Measurements from ENCODE around the gene SERPINA10. TPM values are rescaled to one million over a fixed set of nuclear protein-coding genes. Genes with fewer than 3 reads are reported as not detected.
"Not testable (repeated sequence)": the region's sequence is repeated elsewhere in the genome, so short reads cannot be mapped to it uniquely, and the experiment has no call there.

SERPINA10 gene
- total RNA-seq, 1 experiment from 2014 or later = not detected

GRCh38 chr14:94285158-94285557 is 7.9 kb downstream of the SERPINA10 start:
- DNase-seq (ENCODE audit: low spot score) = no peak

DNA sequence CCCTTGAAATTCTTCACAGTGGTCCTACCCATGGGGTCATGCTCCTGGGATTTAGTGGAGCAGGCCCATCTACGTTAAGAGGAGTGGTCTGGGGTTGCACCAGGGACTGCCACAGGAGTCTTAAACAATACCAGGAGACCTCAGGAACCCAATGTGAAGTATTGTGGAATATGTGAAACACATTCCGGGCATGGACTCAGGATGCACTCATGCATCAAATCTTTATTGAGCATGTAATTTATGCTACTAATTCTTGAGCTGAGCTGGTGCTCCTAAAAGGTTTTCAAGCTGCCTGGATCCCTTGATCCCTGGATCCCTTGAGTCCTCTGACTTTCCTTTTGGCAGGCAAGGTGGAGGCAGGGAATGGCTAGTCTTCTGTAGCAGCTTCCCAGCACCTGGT is 8.8 kb downstream of the SERPINA10 start:
- no peak for DNase-seq (ENCODE audit: low spot score)

GRCh38 chr14:94282991-94283723 is 9.9 kb downstream of the SERPINA10 start:
- DNase-seq (ENCODE audit: low spot score) = no peak

- DNase-seq (ENCODE audit: low spot score) = no peak
Measured at GRCh38 chr14:94278731-94279130, 14.3 kb downstream of the SERPINA10 start.

DNA sequence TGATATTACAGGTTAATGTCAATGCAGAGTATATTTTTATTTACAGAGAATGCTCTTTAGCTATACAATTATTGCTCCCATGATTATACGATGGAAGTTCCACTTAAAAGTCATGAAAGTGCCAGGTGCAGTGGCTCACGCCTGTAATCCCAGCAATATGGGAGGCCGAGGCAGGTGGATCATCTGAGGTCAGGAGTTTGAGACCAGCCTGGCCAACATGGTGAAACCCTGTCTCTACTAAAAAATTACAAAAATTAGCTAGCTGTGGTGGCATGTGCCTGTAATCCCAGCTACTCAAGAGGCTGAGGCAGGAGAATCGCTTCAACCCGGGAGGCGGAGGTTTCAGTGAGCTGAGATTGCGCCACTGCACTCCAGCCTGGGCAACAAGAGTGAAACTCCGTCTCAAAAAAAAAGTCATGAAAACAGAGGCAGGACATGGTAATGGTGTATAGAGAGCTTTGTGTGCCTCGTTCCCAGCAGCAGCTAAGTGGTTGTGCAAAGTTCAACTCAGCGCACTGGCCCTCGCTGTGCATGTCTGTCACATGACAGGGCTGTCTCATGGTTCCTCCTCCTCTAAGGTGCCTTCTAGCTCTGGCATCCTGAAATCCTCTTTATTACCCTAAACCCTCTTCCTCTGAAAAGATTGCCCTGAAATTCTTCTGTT is 16.0 kb downstream of the SERPINA10 start:
- DNase-seq (ENCODE audit: low spot score) = not testable (repeated sequence)

DNA sequence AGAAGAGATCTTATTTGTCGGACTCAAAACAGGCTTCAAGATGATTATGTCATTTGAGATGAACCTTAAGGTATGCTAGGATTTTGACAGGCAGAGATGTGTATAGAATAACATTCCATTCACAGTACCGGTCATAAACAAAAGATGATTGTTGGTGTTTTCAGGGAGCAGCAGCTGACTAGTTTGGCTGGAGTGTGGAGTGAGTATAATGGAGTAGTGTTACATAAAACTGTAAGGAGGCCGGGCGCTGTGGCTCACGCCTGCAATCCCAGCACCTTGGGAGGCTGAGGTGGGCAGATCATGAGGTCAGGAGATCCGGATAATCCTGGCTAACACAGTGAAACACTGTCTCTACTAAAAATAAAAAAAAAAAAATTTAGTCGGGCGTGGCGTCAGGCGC is 23.9 kb downstream of the SERPINA10 start:
- no peak for DNase-seq (ENCODE audit: low spot score)

DNA sequence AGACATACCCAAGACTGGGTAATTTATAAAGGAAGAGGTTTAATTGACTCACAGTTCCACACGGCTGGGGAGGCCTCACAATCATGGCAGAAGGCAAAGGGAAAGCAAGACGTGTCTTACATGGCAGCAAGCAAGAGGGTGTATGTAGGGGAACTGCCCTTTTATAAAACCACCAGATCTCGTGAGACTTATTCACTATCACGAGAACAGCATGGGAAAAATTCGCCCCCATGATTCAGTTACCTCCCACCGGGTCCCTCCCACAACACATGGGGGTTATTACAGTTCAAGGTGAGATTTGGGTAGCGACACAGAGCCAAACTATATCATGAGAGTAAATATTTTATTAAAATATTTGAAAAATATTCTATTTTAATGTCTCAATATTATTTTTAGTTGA is 24.5 kb downstream of the SERPINA10 start:
- not testable (repeated sequence) for DNase-seq (ENCODE audit: low spot score)

DNA sequence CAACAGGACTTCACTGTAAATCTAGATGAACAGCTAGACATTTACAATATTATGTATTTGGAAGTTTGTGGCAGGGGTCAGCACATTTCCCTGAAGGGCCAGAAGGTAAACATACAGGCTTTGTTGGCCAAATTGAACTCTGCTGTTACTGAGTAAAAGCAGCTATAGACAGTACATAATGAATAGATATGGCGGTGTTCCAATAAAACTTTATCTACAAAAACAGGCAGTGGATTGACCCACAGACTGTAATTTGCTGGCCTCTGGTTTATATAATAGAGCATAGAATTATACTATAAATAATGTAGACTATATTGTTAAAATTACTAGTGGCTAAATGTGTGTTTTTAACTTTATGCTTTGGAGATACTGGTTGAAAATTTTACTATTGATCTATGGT is 25.7 kb downstream of the SERPINA10 start:
- DNase-seq (ENCODE audit: low spot score) = no peak

DNA sequence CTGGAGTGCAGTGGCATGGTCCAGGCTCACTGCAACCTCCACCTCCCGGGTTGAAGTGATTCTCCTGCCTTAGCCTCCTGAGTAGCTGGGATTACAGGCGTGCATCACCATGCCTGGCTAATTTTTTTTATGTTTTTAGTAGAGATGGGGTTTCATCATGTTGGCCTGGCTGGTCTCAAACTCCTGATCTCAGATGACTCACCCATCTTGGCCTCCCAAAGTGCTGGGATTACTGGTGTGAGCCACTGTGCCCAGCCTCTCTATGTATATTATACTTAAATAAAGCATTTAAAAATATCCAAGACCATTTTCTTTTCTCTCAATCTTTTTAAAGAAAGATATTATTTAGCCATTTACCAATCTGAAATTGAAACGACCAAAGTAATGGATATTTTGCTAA is 28.9 kb downstream of the SERPINA10 start:
- not testable (repeated sequence) for DNase-seq (ENCODE audit: low spot score)

GRCh38 chr14:94244182-94244581 is 48.9 kb downstream of the SERPINA10 start:
- no peak for DNase-seq (ENCODE audit: low spot score)

GRCh38 chr14:94239406-94239805 is 53.7 kb downstream of the SERPINA10 start:
- DNase-seq (ENCODE audit: low spot score) = no peak

GRCh38 chr14:94237983-94238382 is 55.1 kb downstream of the SERPINA10 start:
- DNase-seq (ENCODE audit: low spot score) = no peak

- no peak for DNase-seq (ENCODE audit: low spot score)
Measured at GRCh38 chr14:94237046-94237445, 56.0 kb downstream of the SERPINA10 start.

Other genes starting within 250 kb of the SERPINA10 start
- 66.9 and 67.7 TPM in 2 replicates for gene DDX24, start 212.1 kb downstream of the SERPINA10 start, total RNA-seq (2014; rRNA removed; shearing (Covaris generic))
- gene IFI27L1, start 212.0 kb downstream of the SERPINA10 start, total RNA-seq (2014; rRNA removed; shearing (Covaris generic)) = 9.6 and 12.7 TPM in 2 replicates
- 481 and 816 TPM in 2 replicates for gene IFI27, start 182.5 kb downstream of the SERPINA10 start, total RNA-seq (2014; rRNA removed; shearing (Covaris generic))
- 52.3 and 56.9 TPM in 2 replicates for gene IFI27L2, start 163.7 kb downstream of the SERPINA10 start, total RNA-seq (2014; rRNA removed; shearing (Covaris generic))
- gene PPP4R4, start 118.9 kb downstream of the SERPINA10 start, total RNA-seq (2014; rRNA removed; shearing (Covaris generic)) = 0.03 and 0.94 TPM in 2 replicates
- 0.99 and 1.2 TPM in 2 replicates for gene SERPINA6, start 30.1 kb upstream of the SERPINA10 start, total RNA-seq (2014; rRNA removed; shearing (Covaris generic))
- gene SERPINA2, start 73.4 kb upstream of the SERPINA10 start, total RNA-seq (2014; rRNA removed; shearing (Covaris generic)) = not detected in 2 replicates
- 304 and 307 TPM in 2 replicates for gene SERPINA1, start 95.3 kb upstream of the SERPINA10 start, total RNA-seq (2014; rRNA removed; shearing (Covaris generic))
- gene SERPINA11, start 159.5 kb upstream of the SERPINA10 start, total RNA-seq (2014; rRNA removed; shearing (Covaris generic)) = not detected in 2 replicates
- not detected in 2 replicates for gene SERPINA9, start 182.9 kb upstream of the SERPINA10 start, total RNA-seq (2014; rRNA removed; shearing (Covaris generic))
- not detected in 2 replicates for gene SERPINA12, start 216.2 kb upstream of the SERPINA10 start, total RNA-seq (2014; rRNA removed; shearing (Covaris generic))